GM18517 (cell line): ENCODE data around the gene ANGPTL7.

Source experiments
- ATAC-seq: cut with Tn5 transposase; IDR thresholded peaks from one replicate; pipeline ENCODE4 v1.9.1; 2021; ENCODE audit warnings: mild to moderate bottlenecking, moderate library complexity; ENCODE audit not compliant: unreplicated experiment

The ANGPTL7 gene

DNA sequence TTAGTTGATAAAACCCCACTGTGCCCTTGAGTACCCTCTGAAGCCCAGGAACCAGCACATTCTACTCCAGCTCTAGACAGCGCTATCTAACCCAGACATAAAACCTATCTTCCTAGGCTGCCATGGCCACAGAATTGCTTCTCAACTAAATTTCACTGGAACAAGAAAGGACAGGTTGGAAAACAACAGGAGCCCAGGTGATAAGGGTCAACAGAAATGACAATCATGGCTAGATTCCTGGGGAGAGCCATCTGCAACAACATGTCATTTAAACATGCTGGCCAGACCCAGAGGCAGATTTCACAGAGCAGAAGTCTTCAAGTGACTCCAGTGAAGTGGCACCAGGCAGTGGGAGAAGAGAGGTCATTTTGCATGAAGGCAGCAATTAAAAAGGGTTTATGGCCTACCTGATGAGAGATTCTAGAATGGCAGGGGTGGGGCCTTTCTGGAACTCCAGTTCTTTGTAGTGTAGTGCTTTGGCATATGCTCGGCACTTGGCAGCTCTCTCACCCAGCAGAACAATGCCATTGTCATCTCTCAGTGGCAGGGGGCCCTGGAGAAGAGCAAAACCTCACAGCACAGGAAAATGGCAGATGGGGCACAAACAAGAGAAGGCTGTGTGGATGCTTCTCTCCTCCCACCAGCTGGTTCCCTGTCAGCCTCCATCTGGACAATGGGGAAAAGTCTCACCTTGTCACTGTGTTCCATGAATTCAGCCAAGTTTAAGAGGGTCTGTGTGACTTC is 9.9 kb downstream of the ANGPTL7 start:
- no peak for ATAC-seq

GRCh38 chr1:11204396-11205190 is 15.4 kb downstream of the ANGPTL7 start:
- ATAC-seq, result no peak

DNA sequence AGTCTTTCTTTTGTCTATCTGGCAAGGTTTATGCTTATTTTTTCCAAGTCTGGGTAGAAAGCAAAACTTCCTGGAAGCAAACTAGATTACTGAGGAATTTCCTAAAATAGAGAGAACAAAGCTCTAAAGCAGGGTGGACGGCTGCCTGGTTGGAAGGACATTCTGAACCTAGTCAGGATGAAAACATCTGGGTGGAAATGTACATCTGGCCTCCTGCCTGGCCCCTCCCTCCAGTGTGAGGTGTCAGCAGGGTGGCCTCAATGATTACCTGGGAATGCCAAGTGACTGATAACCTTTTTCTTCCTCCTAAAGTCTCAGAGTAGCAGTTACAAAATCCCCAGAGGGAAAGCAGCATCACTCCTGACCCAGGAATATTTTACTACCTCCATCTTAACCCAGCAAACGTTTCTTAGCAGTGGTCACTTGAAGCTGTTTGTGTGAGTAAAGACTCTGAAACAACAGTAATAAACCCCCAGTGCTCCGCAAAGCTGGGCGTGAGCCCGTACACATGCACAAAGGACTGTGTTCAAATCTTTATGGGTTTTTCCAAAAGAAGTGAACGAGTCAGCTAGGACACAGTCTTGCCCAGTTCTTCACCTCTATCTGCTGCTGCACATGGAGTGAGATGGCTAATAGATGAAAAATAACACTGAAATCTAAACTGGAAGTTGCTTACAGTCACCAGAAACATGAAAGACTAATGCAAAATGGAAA is 18.9 kb downstream of the ANGPTL7 start:
- no peak for ATAC-seq

DNA sequence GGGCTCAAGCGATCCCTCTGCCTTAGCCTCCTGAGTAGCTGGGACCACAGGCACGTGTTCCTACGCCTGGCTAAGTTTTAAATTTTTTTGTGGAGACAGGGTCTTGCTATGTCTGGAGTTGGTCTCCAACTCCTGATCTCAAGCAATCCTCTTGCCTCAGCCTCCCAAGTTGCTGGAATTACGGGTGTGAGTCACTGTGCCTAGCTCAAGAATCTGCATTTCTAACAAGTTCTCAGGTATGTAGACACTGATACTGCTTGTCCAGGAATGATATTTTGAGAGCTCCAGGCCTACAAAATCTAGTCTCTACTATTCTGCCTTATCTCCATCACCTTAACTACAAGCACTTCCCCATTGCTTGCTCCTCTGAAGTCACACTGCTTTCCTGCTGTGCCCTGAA is 22.3 kb downstream of the ANGPTL7 start:
- no peak for ATAC-seq

DNA sequence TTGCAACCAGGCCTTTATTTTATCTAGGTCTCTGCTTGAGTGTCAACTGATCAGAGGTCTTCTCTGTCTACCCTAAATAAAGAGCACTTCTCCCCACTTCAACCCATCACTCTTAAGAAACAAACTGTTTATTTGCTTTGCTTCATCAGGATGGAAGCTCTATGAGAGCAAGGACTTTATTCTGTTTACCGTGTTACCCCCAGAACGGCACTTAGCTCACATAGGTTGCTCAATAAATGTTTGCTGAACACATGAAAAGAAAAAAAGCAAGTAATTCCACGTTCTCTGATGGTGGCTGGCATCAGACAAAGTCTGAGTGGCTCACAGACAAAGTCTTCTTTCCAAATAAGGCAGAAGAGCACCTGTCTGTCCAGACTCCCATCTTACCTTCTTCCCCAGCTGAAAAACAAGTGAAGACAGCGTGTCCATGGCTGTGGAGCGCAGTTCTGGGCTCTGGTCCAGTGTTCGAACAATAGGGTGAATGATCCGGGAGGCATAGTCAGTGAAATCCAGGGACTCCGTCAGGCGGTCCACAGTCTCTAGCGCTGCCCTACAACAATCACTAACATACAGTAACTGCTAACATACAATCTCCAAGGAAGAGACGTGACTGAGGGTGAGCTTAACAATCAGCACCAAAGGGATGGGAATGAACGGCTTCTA is 22.9 kb downstream of the ANGPTL7 start:
- ATAC-seq, result no peak

GRCh38 chr1:11214698-11215380 is 25.7 kb downstream of the ANGPTL7 start:
- ATAC-seq, result no peak

- ATAC-seq, result no peak
Measured at GRCh38 chr1:11215381-11216005, 26.3 kb downstream of the ANGPTL7 start.

DNA sequence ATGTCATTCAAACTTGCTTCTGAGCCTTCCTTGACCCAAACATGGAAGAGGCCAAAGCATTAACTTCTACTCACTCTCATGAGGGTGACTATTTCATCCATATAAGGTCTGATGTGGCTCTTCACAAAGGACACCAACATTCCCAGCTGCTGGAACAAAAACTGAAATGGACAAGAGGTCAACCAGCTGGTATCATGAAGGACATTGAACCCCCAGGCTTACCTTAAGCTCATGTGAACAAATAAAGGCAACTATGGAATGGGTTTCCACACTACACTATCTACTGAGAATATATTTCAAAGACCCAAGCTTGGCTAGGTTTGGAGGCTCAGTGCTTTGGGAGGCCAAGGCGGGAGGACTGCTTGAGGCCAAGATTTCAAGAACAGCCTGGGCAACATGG is 26.9 kb downstream of the ANGPTL7 start:
- ATAC-seq, result no peak

GRCh38 chr1:11227106-11228077 is 38.2 kb downstream of the ANGPTL7 start:
- ATAC-seq, result no peak

- no peak for ATAC-seq
Measured at GRCh38 chr1:11229203-11229602, 40.0 kb downstream of the ANGPTL7 start.

GRCh38 chr1:11233208-11233607 is 44.1 kb downstream of the ANGPTL7 start:
- ATAC-seq, result no peak

- no peak for ATAC-seq
Measured at GRCh38 chr1:11237356-11237755, 48.2 kb downstream of the ANGPTL7 start.

DNA sequence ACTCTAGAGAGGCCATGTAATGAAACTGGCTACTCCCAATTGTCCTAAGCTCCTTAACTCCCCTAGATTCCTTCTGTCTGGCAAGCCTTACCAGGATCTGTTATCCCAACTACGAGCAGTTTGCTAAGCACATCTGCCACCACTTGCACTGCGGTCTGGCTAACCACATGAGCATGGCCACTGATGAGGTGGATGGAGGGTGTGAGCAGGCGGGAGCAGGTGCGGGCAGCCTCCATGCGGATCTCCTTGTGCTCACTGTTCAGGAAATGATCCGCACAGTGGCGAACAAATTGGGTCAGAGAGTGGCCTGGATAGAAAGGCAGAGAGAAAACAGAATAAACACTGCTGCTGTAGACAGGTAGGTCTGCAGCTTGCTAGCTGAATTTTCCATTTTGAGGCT is 49.2 kb downstream of the ANGPTL7 start:
- no peak for ATAC-seq

- no peak for ATAC-seq
Measured at GRCh38 chr1:11245248-11245647, 56.1 kb downstream of the ANGPTL7 start.
